Hepatocyte (in vitro differentiated cells): ENCODE results near the gene IL1RAPL1.

ENCODE experiments used
- CTCF ChIP-seq: fragments of 200-600 bp; sonication (generic); IDR thresholded peaks from 2 replicates; pipeline ENCODE4 v1.5.1; 2016; ENCODE audit warnings: antibody characterized with exemption, mild to moderate bottlenecking; ENCODE audit not compliant: poor library complexity
- EZH2 ChIP-seq: fragments of 200-600 bp; sonication (generic); IDR thresholded peaks from 2 replicates; pipeline ENCODE4 v1.6.1; 2016; ENCODE audit warnings: antibody characterized with exemption, mild to moderate bottlenecking, borderline replicate concordance
- EZH2phosphoT487 ChIP-seq: fragments of 200-600 bp; sonication (generic); IDR thresholded peaks from one replicate; pipeline ENCODE4 v1.6.1; 2018; ENCODE audit warnings: antibody characterized with exemption, mild to moderate bottlenecking, low read depth, moderate library complexity; ENCODE audit not compliant: unreplicated experiment, severe bottlenecking

GRCh38 chrX:29229802-29230201 lies 642.6 kb downstream of the IL1RAPL1 start:
- no peak for TF ChIP-seq CTCF
- TF ChIP-seq EZH2phosphoT487, result no peak
- TF ChIP-seq EZH2, result no peak
